AG10803 (cell line): ENCODE measurements around the gene NLGN3.
"Not testable (repeated sequence)": the region's sequence is repeated elsewhere in the genome, so short reads cannot be mapped to it uniquely, and the experiment has no call there.

Experiments
- DNase-seq: peaks from one replicate; pipeline ENCODE4 v3.0.0; 2010; ENCODE audit warnings: low read depth
- H3K4me3 ChIP-seq: 2 replicates; pipeline ENCODE4 v1.5.1; 2011; ENCODE audit warnings: mild to moderate bottlenecking, low read length, control low read depth
- TF ChIP-seq, protein P1 (sequence below): conservative IDR thresholded peaks from 2 replicates; pipeline ENCODE4 v1.5.1; 2011; ENCODE audit warnings: mild to moderate bottlenecking, low read length, control low read depth, inconsistent platforms

NLGN3 gene

DNA sequence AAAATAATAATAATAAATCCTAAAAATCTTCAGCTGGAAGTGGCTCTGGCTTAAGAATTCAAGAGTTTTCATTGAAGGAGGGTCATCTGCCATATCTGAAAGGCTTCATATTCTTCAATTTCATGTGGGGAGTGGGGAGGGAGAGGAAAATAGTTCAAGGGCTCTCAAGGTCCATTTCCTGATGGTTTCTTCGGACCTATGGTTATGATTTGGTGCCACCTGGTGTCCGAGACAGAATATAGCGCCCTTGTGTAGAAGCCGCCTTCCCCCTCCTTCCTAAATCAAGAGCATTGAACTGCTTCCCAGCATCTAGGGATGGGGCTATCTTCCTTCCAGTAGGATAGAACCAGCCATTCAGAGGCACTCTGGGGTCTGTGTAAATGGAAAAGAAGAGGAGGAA lies 34.3 kb downstream of the NLGN3 start:
- TF ChIP-seq, protein P1, sequence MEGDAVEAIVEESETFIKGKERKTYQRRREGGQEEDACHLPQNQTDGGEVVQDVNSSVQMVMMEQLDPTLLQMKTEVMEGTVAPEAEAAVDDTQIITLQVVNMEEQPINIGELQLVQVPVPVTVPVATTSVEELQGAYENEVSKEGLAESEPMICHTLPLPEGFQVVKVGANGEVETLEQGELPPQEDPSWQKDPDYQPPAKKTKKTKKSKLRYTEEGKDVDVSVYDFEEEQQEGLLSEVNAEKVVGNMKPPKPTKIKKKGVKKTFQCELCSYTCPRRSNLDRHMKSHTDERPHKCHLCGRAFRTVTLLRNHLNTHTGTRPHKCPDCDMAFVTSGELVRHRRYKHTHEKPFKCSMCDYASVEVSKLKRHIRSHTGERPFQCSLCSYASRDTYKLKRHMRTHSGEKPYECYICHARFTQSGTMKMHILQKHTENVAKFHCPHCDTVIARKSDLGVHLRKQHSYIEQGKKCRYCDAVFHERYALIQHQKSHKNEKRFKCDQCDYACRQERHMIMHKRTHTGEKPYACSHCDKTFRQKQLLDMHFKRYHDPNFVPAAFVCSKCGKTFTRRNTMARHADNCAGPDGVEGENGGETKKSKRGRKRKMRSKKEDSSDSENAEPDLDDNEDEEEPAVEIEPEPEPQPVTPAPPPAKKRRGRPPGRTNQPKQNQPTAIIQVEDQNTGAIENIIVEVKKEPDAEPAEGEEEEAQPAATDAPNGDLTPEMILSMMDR = peak; percentile 69
- H3K4me3 ChIP-seq = no peak overlapping the region
- peak; percentile 62 for DNase-seq

DNA sequence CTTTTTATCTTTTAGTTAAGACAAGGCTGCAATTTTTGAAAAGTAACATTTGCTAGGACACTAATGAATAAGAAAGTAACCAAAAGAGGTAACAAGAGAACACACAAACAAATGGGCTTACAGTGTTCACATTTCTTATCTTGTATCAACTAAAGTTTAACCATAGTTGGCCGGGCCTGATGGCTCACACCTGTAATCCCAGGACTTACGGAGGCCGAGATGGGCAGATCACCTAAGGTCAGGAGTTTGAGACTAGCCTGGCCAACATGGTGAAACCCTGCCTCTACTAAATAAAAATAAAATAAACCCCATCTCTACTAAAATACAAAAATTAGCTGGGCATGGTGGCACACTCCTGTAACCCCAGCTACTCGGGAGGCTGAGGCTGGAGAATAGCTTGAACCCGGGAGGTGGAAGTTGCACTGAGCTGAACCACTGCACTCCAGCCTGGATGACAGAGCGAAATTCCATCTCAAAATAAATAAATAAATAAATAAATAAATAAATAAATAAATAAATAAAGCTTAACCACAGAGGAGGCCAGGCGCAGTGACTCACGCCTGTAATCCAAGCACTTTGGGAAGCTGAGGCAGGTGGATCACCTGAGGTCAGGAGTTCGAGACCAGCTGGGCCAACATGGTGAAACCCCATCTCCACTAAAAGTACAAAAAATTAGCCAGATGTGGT lies 36.1 kb downstream of the NLGN3 start:
- not testable (repeated sequence) for H3K4me3 ChIP-seq, DNase-seq

DNA sequence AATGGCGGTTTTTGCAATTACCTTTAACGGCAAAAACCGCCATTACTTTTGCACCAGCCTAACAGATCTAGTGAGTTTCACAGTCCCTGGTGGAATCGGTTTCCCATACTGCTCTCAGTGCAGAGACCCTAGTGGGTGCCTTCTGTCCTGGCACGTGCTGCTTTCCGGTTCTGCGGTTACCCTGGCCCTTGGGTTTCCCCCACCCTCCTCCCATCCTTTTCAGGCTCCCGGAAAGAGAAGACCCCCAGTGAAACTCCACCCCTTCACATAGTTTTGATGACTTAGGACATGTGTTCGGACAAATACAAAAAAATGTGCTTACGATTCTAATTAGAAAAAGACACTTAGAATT lies 36.9 kb downstream of the NLGN3 start:
- TF ChIP-seq, protein P1 = no peak
- no peak for DNase-seq

DNA sequence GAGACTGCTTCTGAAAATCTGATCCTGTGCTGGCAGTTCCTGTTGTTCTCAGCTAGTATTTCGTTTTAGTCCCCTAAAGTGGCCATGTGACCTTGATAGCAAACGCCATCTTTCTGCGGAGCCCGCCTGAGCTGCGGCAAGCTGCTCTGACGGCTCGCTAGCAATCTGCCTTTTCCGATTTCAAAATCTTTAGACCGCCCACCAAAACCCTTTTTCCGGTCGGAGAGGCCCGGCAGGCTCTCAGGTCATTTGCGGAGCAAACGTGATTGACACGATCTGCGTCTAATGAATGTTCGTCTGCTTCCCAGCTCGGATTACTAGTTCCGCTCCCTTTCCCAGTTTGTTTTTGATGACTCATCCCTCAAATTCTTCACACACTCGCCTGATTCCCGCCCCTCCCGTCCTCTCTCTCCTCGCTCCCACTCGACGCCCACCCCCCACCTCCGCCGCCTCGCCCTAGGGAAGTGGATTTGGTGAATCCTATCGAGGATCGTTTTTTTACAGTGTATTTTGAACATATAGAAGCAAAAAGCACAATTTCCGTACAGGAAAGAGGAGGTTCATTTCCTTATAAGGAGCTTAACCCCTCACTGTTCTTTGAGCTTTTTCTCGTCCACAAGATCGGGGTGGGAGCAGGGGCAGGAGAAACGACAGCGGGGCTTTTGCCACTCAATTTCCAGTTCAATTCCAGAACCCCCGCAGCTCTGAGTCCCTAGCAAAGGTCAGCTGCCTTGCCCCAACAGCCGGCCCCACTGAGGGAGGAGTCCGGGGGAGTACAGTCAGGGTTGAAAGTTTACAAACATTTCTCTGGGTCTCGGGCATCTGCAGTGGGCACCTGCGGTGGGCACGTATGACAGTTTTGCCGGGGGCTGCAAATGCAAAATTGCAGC lies 37.5 kb downstream of the NLGN3 start:
- TF ChIP-seq, protein P1 = no peak
- peak; percentile 97 for DNase-seq

More for the DNA sequence above, 36.9 kb downstream of the NLGN3 start:
- peak overlapping the region; percentile 63 for H3K4me3 ChIP-seq

DNA sequence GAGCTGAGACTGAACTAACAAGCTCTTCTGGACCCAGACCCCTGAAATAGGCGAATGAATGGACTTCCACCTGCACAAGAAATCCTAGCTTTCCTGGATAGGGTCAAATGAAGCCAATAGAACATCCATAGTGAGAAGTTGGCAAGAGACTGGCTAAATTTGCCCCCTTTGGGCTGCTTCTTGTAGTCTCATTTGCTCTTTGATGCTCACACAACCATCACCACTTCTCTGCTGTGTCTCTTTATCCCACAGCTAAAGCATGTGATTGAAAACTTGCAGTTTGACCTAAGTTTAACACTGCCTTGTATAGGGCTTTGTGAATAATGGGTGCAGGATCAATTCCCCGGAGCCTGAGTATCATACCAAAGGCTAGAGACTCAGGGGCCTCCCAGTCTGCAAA lies 38.2 kb downstream of the NLGN3 start:
- TF ChIP-seq, protein P1 = no peak
- no peak for DNase-seq
- no peak overlapping the region for H3K4me3 ChIP-seq

More for the DNA sequence above, 37.5 kb downstream of the NLGN3 start:
- peak overlapping the region; percentile 63 for H3K4me3 ChIP-seq

DNA sequence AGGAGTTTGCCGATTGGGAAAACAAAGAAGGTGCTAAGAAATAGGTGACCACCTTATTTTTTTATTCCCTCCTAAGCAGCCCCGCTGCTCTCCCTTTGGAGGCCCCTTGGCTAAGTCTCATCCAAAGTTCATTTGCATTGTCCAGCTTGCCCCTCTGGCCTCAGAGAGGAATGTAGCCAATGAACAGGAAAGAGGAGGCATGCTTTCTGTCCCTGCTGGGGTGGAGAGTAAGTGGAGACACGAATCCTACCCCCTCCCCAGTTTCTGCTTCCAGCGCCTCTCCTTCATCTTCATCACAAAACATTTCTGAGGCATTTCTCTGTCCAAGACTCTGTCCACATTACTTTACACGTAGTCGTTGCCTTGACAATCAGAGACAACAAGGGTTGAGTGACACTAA lies 38.7 kb downstream of the NLGN3 start:
- H3K4me3 ChIP-seq = no peak overlapping the region
- no peak for DNase-seq
- TF ChIP-seq, protein P1 = no peak

DNA sequence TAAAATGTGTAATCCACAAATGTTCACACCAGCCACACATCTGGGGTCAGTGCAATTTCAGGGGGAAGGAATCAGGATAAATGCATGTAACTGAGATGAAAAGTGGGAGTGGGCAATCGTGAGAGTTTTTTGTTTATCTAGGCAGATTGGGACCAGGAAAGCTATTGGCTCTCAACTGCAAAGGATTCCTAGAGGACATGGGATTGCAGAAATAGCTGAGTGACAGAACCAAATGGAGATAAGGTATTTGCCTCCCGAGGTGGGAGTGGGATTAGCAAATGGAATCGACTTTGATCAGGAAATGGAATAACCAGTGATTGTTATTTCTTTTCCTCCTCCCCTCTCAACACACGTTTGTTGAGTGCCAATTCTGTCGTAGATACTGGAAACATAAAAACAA lies 39.5 kb downstream of the NLGN3 start:
- H3K4me3 ChIP-seq = no peak overlapping the region
- TF ChIP-seq, protein P1 = no peak
- no peak for DNase-seq
